Memory B cell (primary cell): Measurements from ENCODE around the gene SFMBT2.
"Not testable (repeated sequence)": the region's sequence is repeated elsewhere in the genome, so short reads cannot be mapped to it uniquely, and the experiment has no call there.

Experiments used
- ATAC-seq: fragments of 150-1000 bp; cut with Tn5 transposase; 2 replicates; pipeline ENCODE4 v1.10.0; 2021; ENCODE audit warnings: low read depth, mild to moderate bottlenecking, moderate library complexity
- DNase-seq, 2 donors: peaks; one replicate each; pipeline ENCODE4 v3.0.0; 2022; ENCODE audit warnings: low spot score in 2 of 2
- H3K27ac Mint-ChIP-seq: one replicate; pipeline ENCODE4 v1.8.0; 2022; ENCODE audit warnings: mild to moderate bottlenecking, moderate library complexity, mixed read lengths
- H3K27me3 Mint-ChIP-seq: one replicate; pipeline ENCODE4 v1.8.0; 2022; ENCODE audit warnings: mixed read lengths
- H3K36me3 Mint-ChIP-seq: one replicate; pipeline ENCODE4 v1.8.0; 2022; ENCODE audit warnings: mild to moderate bottlenecking, mixed read lengths
- H3K4me1 Mint-ChIP-seq: one replicate; pipeline ENCODE4 v1.8.0; 2022; ENCODE audit warnings: mixed read lengths
- H3K4me3 Mint-ChIP-seq: one replicate; pipeline ENCODE4 v1.8.0; 2022; ENCODE audit warnings: mild to moderate bottlenecking, moderate library complexity, mixed read lengths
- H3K9me3 Mint-ChIP-seq: one replicate; pipeline ENCODE4 v1.8.0; 2022; ENCODE audit warnings: mixed read lengths

The SFMBT2 gene

DNA sequence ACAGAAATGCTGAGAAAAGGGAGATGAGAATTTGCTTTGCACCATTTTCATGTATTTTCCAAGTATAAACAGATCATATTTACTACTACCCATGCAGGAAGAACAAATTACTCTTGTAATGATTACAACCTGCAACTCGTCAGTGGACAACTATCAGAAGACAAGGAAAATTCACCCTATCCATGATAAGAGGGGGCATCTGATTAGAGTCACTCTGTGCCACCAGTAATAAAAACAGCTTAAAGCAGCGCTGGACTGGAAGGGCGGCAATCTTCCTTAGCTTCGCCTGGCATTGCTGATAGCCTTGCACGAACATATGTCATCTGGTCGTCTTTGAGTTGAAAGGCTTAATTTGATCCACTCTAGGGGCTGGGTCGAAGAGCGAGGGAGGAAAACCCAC lies 162.7 kb downstream of the SFMBT2 start:
- peaks cover 8% of the 10 kb centered on the region for H3K36me3 Mint-ChIP-seq
- H3K4me3 Mint-ChIP-seq: no peak overlapping the region
- no peaks in the 10 kb centered on the region for H3K27me3 Mint-ChIP-seq
- H3K4me1 Mint-ChIP-seq: peaks cover 8% of the 10 kb centered on the region
- DNase-seq: no peak
- ATAC-seq: no peak
- no peaks in the 10 kb centered on the region for H3K9me3 Mint-ChIP-seq
- no peak overlapping the region for H3K27ac Mint-ChIP-seq

DNA sequence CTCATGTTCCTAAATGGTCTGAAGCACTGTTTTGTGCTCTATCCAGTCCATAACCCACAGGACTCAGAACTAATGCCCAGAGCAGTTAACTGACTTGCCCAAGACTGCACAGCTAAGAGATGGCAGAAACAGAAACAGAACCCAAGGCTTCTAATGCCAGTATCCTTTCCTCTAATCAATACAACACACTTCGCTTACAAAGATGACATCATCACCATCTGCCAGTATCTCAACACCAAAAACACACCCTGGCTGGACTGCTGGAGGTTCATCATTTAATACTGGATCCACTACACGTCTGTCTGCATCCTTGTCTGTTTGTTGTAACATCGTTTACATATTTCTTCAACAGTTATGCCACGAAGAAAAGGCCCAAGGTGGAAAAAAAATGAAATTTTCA lies 165.3 kb downstream of the SFMBT2 start:
- Mint-ChIP-seq H3K27me3 (no peaks in the 10 kb centered on the region), H3K4me3 (no peak overlapping the region), H3K9me3 (no peaks in the 10 kb centered on the region), H3K36me3 (peaks cover 13% of the 10 kb centered on the region), H3K4me1 (peaks cover 8% of the 10 kb centered on the region), H3K27ac (no peak overlapping the region)
- DNase-seq (no peak), ATAC-seq (no peak)

DNA sequence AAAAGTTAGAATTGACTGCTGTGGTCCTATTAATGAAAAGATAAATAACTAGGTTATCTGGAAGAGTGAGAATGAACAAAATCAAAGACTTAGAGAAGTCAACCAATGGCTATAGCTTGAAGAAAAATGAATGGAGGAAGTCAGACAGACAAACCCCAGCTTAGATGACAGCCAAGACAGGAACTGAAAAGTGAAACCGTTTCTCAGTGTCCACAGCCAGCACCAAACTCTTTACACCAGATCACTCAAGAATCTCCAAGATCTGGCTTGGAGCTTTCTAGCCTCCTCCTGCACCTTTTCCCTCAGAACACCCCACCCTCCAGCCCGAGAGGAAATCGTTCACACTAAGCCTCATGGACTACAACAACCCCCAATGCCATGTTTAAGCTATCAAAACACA lies 167.0 kb downstream of the SFMBT2 start:
- peaks cover 12% of the 10 kb centered on the region for H3K36me3 Mint-ChIP-seq
- peak overlapping the region; percentile 35 for H3K4me3 Mint-ChIP-seq
- H3K9me3 Mint-ChIP-seq: no peaks in the 10 kb centered on the region
- peak overlapping the region; percentile 76 for H3K27ac Mint-ChIP-seq
- no peaks in the 10 kb centered on the region for H3K27me3 Mint-ChIP-seq
- ATAC-seq (peak; percentile 73), DNase-seq (no peak)
- peaks cover 8% of the 10 kb centered on the region for H3K4me1 Mint-ChIP-seq

DNA sequence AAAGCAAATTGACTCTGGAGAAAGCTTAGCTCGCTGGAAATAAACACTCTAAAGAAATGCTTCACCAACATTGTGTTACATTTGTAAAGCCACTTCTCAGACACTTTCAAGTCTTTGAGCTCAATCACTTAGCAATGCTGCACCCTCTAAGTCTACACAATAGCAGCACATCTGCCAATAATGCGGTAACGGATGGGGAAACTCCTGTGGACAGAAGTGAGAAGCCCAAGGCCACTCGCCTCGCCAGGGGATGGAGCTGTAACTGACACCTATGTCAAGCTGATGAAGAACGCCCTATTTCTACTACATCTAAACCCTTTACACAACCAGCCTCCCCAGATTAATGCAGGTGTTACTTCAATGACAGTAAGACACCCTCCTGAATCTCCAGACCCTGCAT lies 167.7 kb downstream of the SFMBT2 start:
- peak overlapping the region; percentile 76 for H3K27ac Mint-ChIP-seq
- peaks cover 13% of the 10 kb centered on the region for H3K36me3 Mint-ChIP-seq
- ATAC-seq: no peak
- no peak for DNase-seq
- peaks cover 8% of the 10 kb centered on the region for H3K4me1 Mint-ChIP-seq
- no peaks in the 10 kb centered on the region for H3K9me3 Mint-ChIP-seq
- H3K4me3 Mint-ChIP-seq: no peak overlapping the region
- H3K27me3 Mint-ChIP-seq: no peaks in the 10 kb centered on the region

DNA sequence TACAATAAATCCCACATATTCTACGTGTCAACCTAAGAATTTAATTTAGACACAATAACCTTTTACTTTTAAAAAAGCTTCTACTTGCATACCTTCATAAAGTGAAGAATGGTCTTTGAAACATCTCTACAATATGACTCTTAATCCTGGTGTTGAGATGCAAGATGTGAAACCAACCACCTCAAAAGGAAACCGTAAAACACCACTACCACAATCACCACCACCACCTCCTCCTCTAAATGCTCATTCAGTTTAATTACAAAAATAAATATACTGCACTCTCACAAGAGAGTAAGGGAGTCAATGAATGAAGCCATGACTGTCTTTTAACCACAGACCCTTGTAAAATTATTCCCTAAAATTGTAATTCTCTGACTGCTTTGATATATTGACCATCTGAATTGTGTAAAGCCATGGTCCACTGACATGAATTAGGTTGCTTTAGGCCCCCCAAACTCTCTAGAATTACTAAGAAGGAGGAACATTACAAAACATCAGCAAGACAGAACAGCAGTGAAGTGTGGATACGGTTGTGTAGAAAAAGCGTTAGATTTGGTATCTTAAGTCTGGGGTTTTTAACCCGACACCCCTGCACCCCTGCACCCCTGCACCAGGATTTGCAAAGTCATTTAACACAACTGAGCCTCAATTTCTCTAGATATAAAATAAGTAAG lies 171.4 kb downstream of the SFMBT2 start:
- DNase-seq (no peak), ATAC-seq (no peak)
- H3K4me1 Mint-ChIP-seq: peaks cover 8% of the 10 kb centered on the region
- H3K36me3 Mint-ChIP-seq: peaks cover 31% of the 10 kb centered on the region
- no peak overlapping the region for H3K4me3 Mint-ChIP-seq
- peaks cover 6% of the 10 kb centered on the region for H3K9me3 Mint-ChIP-seq
- H3K27me3 Mint-ChIP-seq: no peaks in the 10 kb centered on the region
- no peak overlapping the region for H3K27ac Mint-ChIP-seq

DNA sequence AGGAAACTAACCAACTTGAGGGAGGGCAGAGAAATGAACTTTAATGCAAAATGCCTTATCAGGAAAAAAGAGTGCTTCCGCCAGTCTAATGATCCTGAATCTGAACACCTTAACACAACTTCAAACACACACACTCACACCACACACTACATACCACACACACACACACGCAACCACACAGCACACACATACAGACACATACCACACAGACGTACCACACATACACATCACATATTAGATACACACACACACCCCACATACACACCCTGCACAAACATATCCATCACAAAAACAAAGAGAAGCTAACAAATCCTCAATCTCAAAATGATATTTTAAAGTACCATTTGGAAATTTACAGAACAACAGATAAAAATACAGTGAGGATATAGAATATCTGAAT lies 175.5 kb downstream of the SFMBT2 start:
- Mint-ChIP-seq H3K27me3 (no peaks in the 10 kb centered on the region), H3K27ac (no peak overlapping the region), H3K4me3 (no peak overlapping the region), H3K9me3 (peaks cover 6% of the 10 kb centered on the region), H3K4me1 (no peaks in the 10 kb centered on the region), H3K36me3 (peaks cover 29% of the 10 kb centered on the region)
- no peak for DNase-seq
- ATAC-seq: no peak

DNA sequence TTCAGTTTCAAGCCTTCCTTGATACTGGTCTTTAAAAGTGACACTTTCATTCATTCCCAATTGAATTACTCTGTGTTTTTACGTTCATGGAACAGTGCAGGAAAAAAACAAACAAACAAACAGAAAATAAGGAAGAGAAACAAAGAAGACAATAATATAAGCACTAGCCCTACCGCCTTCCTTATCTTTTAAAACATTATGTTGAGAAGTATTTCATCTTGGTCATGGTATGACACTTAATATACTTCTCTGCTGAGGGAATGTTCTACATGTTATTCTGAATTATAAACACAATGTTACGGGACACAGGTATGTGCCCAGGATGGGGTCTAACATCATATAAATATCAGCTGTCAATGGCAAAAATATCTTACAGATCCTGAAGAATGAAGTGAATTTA lies 176.7 kb downstream of the SFMBT2 start:
- Mint-ChIP-seq H3K4me1 (no peaks in the 10 kb centered on the region), H3K27ac (no peak overlapping the region), H3K9me3 (peaks cover 6% of the 10 kb centered on the region), H3K36me3 (peaks cover 29% of the 10 kb centered on the region), H3K4me3 (no peak overlapping the region), H3K27me3 (no peaks in the 10 kb centered on the region)
- no peak for ATAC-seq
- no peak for DNase-seq

DNA sequence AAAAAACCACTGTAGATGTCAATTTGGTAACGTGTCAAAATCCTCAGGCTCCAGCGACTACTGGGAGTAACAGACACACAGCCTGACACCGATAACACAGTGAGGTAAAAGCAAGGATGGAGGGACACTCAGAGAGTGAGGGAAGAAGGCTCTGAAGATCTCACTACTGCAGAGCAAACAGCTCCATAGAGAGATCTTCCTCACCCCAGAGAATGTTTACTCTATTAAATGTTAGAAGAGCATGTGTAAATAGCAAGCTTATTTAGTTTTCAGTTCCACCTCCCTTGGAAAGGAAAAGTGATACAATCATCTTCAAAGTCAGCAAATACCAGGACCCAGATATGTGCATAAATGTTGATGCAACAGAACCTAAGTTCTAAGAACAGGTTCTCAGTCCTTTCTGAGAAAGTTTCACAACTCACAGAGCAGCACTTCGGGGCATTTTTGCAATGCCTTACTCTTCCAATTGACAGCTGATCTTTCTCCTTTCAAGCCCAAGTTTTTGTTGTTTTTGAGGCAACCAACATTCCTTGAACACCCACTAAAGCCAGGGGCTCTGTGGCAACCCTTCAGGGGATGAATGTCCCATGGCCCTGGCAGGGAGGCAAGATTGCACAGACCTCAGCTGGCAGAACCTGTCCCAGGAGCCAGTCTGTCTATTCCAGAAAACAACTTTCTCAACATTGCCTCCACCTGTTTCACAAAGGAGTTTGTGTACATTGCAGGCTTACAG lies 177.4 kb downstream of the SFMBT2 start:
- Mint-ChIP-seq H3K36me3 (peaks cover 32% of the 10 kb centered on the region), H3K4me3 (no peak overlapping the region), H3K27ac (no peak overlapping the region), H3K4me1 (no peaks in the 10 kb centered on the region), H3K27me3 (no peaks in the 10 kb centered on the region), H3K9me3 (peaks cover 6% of the 10 kb centered on the region)
- no peak for DNase-seq
- no peak for ATAC-seq

DNA sequence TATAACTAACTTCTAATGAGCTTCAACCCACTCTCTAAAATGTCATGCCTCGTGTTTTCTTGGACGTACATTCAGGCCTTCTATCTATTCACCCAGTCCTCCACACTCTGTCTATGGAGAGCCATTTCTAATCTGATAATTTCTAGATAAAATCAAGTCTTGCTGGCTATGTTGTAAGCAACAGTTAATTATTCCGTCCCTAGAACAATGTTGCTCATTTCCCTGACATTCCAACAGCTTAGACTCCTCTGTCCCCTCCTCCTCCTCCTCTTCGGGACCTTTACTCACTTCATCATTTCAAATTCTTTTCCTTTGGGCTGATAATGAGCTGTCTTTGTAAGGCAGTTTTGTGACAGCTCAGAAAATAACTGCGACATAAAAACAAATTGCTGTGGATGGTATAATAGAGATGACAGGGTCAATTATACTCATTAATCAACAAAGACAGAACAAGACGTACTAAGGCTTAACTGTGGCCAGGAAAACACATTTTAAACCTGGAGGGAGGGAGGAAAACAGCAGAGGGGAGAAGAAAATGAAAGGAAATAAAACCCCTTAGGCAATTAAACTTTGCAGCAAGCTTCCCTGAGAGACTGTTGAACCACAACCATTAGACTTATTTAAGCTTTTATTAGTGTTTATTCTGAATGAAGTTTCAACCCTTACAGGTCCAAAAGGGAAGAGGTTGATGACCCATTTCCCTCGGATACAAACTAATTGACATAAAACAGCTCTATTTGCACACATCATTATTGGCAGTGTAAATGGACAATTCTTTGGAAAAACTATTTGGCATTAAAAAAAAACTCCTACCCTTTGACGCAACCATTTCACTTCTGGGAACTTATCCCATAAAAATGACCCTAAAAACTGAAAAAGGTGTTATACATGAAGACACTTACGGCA lies 179.1 kb downstream of the SFMBT2 start:
- H3K36me3 Mint-ChIP-seq: peaks cover 34% of the 10 kb centered on the region
- ATAC-seq: no peak
- no peak overlapping the region for H3K4me3 Mint-ChIP-seq

DNA sequence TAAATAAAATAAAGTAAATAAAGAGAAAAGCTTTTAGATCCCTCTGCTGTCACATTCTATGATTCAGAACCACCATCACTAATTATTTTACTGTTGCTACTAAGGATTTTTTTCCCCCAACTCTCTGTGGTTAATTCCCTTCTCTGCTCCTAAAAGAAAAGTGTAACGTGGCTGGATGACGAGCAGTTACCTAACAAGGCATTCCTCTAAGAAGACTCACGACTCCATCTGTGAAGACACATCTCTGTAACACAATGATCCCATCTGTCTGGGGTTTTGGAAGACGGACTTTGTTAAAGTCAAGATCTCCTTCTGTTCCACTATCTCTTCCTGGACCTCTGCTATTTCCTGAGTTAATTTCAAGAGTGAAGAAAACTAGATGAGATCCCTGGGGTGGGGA lies 179.9 kb downstream of the SFMBT2 start:
- Mint-ChIP-seq H3K4me1 (no peaks in the 10 kb centered on the region), H3K9me3 (peaks cover 2% of the 10 kb centered on the region), H3K27ac (no peak overlapping the region), H3K36me3 (peaks cover 34% of the 10 kb centered on the region), H3K27me3 (no peaks in the 10 kb centered on the region), H3K4me3 (no peak overlapping the region)
- ATAC-seq (no peak), DNase-seq (no peak)

More for the DNA sequence above, 179.1 kb downstream of the SFMBT2 start:
- no peak for DNase-seq
- peaks cover 6% of the 10 kb centered on the region for H3K9me3 Mint-ChIP-seq
- H3K4me1 Mint-ChIP-seq: no peaks in the 10 kb centered on the region
- H3K27ac Mint-ChIP-seq: no peak overlapping the region
- no peaks in the 10 kb centered on the region for H3K27me3 Mint-ChIP-seq

DNA sequence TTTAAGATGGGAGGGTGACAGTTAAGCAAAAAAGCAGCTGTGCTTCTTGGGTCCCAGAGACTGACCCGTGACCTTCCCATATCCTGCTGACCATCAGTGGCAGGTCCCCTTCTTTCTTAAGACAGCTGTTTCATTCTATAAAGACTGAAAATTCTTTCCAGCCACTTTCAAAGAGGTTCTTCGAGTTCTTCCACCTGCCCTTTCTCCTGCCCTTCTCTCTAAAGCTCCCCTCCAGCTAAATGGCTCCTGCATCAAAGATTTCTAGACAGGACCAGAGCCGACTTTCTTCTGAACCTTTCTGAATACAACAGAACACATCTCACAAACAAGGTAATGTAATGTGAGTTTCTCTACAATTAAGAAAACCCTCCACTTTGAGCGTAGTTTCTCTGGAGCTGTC lies 180.8 kb downstream of the SFMBT2 start:
- no peak overlapping the region for H3K27ac Mint-ChIP-seq
- no peaks in the 10 kb centered on the region for H3K9me3 Mint-ChIP-seq
- DNase-seq (no peak), ATAC-seq (no peak)
- no peak overlapping the region for H3K4me3 Mint-ChIP-seq
- H3K4me1 Mint-ChIP-seq: no peaks in the 10 kb centered on the region
- H3K27me3 Mint-ChIP-seq: no peaks in the 10 kb centered on the region
- peaks cover 36% of the 10 kb centered on the region for H3K36me3 Mint-ChIP-seq

DNA sequence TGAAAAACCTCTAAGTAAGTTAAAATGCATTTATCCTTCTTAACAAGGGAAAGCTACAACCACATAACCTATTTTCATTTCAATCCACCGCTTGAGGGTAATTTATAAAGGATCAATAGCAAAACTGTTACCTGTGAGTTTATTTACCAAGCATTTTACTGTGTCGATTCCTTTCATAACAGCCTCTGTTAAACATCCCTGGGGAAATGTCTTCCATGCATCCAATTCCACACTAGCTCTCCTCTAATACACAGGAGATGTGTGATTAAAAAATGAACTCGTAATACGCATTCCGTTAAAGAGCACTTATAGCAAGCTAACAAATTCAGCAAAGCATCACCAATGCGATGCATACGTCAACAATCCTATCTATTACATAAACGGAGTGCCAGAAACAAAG lies 185.7 kb downstream of the SFMBT2 start:
- H3K27ac Mint-ChIP-seq: no peak overlapping the region
- H3K27me3 Mint-ChIP-seq: no peaks in the 10 kb centered on the region
- ATAC-seq (no peak), DNase-seq (no peak)
- peaks cover 46% of the 10 kb centered on the region for H3K36me3 Mint-ChIP-seq
- no peaks in the 10 kb centered on the region for H3K4me1 Mint-ChIP-seq
- no peak overlapping the region for H3K4me3 Mint-ChIP-seq
- peaks cover 8% of the 10 kb centered on the region for H3K9me3 Mint-ChIP-seq

DNA sequence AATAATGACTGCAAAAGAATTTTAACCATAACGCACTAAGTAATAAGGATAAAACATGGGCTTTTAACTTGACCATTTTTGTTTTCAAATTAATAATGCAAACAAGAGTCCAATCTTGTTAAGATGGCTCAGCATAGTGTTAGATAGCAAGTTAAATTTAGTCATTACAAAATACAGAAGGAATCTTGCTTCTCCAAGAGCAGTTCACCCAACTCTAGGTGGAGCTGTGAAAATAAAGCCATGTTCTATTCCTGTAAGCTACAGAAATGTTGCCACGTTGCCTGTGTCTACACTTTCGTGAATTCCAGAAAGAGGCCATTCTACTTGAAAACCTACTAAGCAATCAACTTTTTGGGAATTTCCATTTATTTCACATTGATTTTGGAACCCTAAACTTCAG lies 191.9 kb downstream of the SFMBT2 start:
- no peak overlapping the region for H3K27ac Mint-ChIP-seq
- H3K36me3 Mint-ChIP-seq: peaks cover 28% of the 10 kb centered on the region
- no peak overlapping the region for H3K4me3 Mint-ChIP-seq
- peaks cover 5% of the 10 kb centered on the region for H3K9me3 Mint-ChIP-seq
- DNase-seq (no peak), ATAC-seq (no peak)
- no peaks in the 10 kb centered on the region for H3K27me3 Mint-ChIP-seq
- no peaks in the 10 kb centered on the region for H3K4me1 Mint-ChIP-seq

DNA sequence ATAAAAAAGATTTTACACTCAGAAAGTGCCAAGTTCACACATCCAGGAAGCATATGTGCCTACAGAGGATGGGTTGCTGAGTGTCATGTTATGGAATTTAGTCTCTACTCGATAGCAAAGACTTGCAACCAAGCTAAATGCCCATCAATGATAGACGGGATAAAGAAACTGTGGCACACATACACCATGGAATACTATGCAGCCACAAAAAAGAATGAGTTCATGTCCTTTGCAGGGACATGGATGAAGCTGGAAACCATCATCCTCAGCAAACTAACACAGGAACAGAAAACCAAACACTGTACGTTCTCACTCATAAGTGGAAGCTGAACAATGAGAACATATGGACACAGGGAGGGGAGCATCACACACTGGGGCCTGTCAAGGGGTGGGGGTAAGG lies 198.1 kb downstream of the SFMBT2 start:
- H3K9me3 Mint-ChIP-seq, H3K4me3 Mint-ChIP-seq, ATAC-seq, H3K4me1 Mint-ChIP-seq, H3K27me3 Mint-ChIP-seq, H3K27ac Mint-ChIP-seq, DNase-seq: not testable (repeated sequence)
- H3K36me3 Mint-ChIP-seq: peaks cover 36% of the 10 kb centered on the region
